ENCODE measurements around the gene MYRFL. TPM values are rescaled to one million over a fixed set of nuclear protein-coding genes. Genes with fewer than 3 reads are reported as not detected.
A peak's percentile ranks its signal among the peaks of the same experiment; 100 is the strongest.

MYRFL gene
- total RNA-seq (under 1 TPM in 7 of 10 donors, not detected in 3; 0.12 to 0.51 (median 0.35) TPM), polyA plus RNA-seq (under 1 TPM in 1 of 2 donors, not detected in 1; 0.10 TPM)
- long read RNA-seq, donor 1, result 0 reads
- long read RNA-seq, donor 2, result 0 reads
- long read RNA-seq, donor 3, result 0 reads

DNA sequence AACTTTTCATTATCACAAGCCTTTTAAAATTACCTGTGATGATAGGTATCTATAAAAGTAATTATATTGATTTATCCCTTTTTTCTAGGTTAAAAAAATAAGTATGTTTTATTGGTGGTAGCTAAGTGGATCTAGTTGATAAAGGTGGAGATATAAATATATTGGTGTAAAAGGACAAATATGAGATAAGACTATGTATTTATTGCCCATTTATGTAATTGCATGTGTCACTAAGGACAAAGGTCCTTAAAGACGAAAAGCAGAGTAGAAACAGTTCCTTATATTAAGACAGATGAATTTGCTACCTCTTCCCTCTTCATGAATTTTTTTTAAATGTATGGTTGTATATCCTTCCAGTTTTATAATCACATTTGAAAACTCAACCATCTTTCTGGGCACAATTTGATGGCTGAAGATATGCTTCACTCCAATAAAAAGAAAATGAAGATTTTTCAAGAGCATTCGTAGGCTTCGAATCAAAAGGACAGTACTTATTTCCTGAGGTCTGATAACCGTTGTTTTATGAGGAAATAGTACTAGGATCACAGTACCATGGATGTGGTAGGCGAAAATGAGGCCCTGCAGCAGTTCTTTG lies at the start of gene MYRFL:
TSS of gene MYRFL (plus strand) at position 262 of the 595 bp plus-strand sequence. CDS start at position 553, 291 bp downstream.
- intact Hi-C loops (cut with DNase I), result no loop called here
- Histone ChIP-seq H3K4me1 (peaks cover 0 to 19% (median 9%) of the 10 kb centered on the region in 9 donors), H3K9me3 (no peaks in the 10 kb centered on the region), H3K36me3 (no peaks in the 10 kb centered on the region), H3K27ac (no peak within 1 kb of the TSS), H3K4me3 (no peak within 1 kb of the TSS), H3K27me3 (peaks cover 0 to 7% (median 0%) of the 10 kb centered on the region in 7 donors)
- DNase-seq (no peak), ATAC-seq (no peak)
- 79 to 85% methylated on average over 5 of the region's 5 CpGs for WGBS, 2 donors
- TF ChIP-seq, protein P1, sequence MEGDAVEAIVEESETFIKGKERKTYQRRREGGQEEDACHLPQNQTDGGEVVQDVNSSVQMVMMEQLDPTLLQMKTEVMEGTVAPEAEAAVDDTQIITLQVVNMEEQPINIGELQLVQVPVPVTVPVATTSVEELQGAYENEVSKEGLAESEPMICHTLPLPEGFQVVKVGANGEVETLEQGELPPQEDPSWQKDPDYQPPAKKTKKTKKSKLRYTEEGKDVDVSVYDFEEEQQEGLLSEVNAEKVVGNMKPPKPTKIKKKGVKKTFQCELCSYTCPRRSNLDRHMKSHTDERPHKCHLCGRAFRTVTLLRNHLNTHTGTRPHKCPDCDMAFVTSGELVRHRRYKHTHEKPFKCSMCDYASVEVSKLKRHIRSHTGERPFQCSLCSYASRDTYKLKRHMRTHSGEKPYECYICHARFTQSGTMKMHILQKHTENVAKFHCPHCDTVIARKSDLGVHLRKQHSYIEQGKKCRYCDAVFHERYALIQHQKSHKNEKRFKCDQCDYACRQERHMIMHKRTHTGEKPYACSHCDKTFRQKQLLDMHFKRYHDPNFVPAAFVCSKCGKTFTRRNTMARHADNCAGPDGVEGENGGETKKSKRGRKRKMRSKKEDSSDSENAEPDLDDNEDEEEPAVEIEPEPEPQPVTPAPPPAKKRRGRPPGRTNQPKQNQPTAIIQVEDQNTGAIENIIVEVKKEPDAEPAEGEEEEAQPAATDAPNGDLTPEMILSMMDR (IDR thresholded peaks at IDR 0.05), result no peak

DNA sequence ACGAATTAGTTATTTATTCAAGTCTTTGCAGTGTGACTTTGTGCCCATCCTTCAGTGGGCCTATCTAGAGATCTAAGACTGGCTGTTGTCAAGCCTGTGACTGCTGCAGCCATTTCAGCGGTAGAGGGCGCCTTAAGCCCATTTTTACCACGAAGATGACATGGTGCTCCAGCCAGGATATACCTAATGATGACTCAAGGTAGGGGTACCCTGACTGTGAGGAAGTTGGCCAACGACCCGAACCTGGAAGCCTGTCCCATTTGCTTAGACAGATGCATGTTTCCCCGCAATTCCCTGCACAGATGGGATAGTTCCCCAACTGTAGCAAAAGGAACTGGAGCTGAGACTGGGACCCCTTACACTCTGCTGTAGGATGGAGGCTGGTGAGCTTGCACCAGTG lies 45.1 kb upstream of the MYRFL start:
- Histone ChIP-seq H3K4me3 (no peak overlapping the region), H3K27ac (no peak overlapping the region), H3K9me3 (peaks cover 0 to 5% (median 0%) of the 10 kb centered on the region in 11 donors), H3K36me3 (no peaks in the 10 kb centered on the region), H3K27me3 (no peaks in the 10 kb centered on the region), H3K4me1 (no peaks in the 10 kb centered on the region)
- ATAC-seq (no peak), DNase-seq (no peak)
- intact Hi-C loops (cut with DNase I), result no loop called here
- TF ChIP-seq, protein P1 (IDR thresholded peaks at IDR 0.05), result peak in 1 of 9 donors; percentile 34
- 53 to 62% methylated on average over 7 of the region's 7 CpGs for WGBS, 2 donors

DNA sequence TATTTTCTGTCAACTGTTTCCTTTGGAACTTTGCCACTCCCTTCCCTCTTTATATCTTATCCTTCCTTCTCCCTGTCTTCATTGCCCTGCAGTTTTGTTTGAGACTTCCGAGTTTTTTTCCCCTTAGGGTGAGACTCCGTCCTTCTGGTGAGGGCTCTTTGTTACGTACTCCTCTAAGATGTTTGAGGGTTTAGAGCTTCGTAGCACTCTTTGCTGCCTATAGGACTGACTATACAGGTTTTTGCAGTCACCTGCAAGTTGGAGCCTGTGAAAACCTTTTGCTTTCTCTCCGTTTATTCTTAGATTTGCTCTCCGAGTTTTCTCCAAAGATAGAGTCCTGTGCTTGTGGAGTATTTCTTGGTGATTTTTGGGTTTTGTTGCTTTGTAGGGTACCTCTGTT lies 41.7 kb upstream of the MYRFL start:
- H3K27me3 ChIP-seq, result no peaks in the 10 kb centered on the region
- ATAC-seq (no peak), DNase-seq (no peak)
- intact Hi-C loops (cut with DNase I), result no loop called here
- H3K4me1 ChIP-seq, result no peaks in the 10 kb centered on the region
- H3K4me3 ChIP-seq, result no peak overlapping the region
- TF ChIP-seq, protein P1 (IDR thresholded peaks at IDR 0.05), result no peak
- H3K9me3 ChIP-seq, result peaks cover 0 to 5% (median 0%) of the 10 kb centered on the region in 11 donors
- peaks cover 0 to 12% (median 0%) of the 10 kb centered on the region in 9 donors for H3K36me3 ChIP-seq
- no peak overlapping the region for H3K27ac ChIP-seq
- 67 to 72% methylated on average over 6 of the region's 6 CpGs for WGBS, 2 donors

DNA sequence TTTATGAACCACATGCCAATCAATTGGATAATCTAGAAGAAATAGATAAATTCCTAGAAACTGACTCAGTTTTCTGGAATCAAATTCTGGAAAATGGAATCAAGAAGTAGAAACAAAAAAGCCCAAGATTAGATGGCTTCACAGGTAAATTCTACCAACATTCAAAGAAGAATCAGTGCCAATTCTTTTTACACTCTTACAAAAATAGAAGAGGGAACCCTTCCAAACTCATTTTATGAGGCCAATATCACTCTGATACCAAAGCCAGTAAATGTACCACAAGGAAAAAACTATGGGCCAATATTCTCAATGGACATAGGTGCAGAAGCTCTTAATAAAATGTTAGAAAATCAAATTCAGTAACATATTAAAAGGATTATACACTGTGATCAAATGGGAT lies 35.7 kb upstream of the MYRFL start:
- Histone ChIP-seq H3K27ac (no peak overlapping the region), H3K27me3 (no peaks in the 10 kb centered on the region), H3K4me1 (no peaks in the 10 kb centered on the region), H3K4me3 (no peak overlapping the region), H3K9me3 (peaks cover 0 to 33% (median 18%) of the 10 kb centered on the region in 11 donors), H3K36me3 (peaks cover 0 to 12% (median 0%) of the 10 kb centered on the region in 9 donors)
- TF ChIP-seq, protein P1 (IDR thresholded peaks at IDR 0.05), result no peak
- DNase-seq (no peak), ATAC-seq (no peak)
- intact Hi-C loops (cut with DNase I), result no loop called here

All from heart right ventricle (tissue), 16 donors.